Neural cell (in vitro differentiated cells): ENCODE measurements around the gene TTC21A. TPM values are rescaled to one million over a fixed set of nuclear protein-coding genes. Genes with fewer than 3 reads are reported as not detected.

Source experiments
- H2AFZ ChIP-seq: fragments of 200-600, 300-800 bp; sonication (generic), shearing (Covaris generic); 2 replicates; pipeline ENCODE4 v1.6.0; 2014; ENCODE audit warnings: low read depth, mild to moderate bottlenecking, antibody characterized with exemption, low read length, moderate library complexity
- H3F3A ChIP-seq: fragments of 200-600 bp; shearing (Covaris generic); 2 replicates; pipeline ENCODE4 v1.6.1; 2016; ENCODE audit warnings: mild to moderate bottlenecking, moderate library complexity, mixed read lengths, antibody characterized with exemption, low read length; ENCODE audit not compliant: insufficient read depth, poor library complexity, severe bottlenecking
- H3K27ac ChIP-seq: fragments of 200-600, 300-800 bp; sonication (generic), shearing (Covaris generic); 2 replicates; pipeline ENCODE4 v1.5.1; 2014; ENCODE audit warnings: mild to moderate bottlenecking, low read length, moderate library complexity
- H3K27me3 ChIP-seq: fragments of 300-800, 200-600 bp; sonication (generic), shearing (Covaris generic); 2 replicates; pipeline ENCODE4 v1.6.0; 2014; ENCODE audit warnings: mild to moderate bottlenecking, low read depth, low read length, moderate library complexity; ENCODE audit not compliant: insufficient read depth
- H3K36me3 ChIP-seq: fragments of 300-800, 200-600 bp; sonication (generic), shearing (Covaris generic); 2 replicates; pipeline ENCODE4 v1.5.1; 2014; ENCODE audit warnings: mild to moderate bottlenecking, antibody characterized with exemption, low read length, moderate library complexity; ENCODE audit not compliant: insufficient read depth
- H3K4me2 ChIP-seq: fragments of 300-800, 200-600 bp; sonication (generic), shearing (Covaris generic); 2 replicates; pipeline ENCODE4 v1.6.0; 2014; ENCODE audit warnings: mild to moderate bottlenecking, low read length
- H3K4me3 ChIP-seq: fragments of 300-800, 200-600 bp; sonication (generic), shearing (Covaris generic); 2 replicates; pipeline ENCODE4 v1.5.1; 2014; ENCODE audit warnings: mild to moderate bottlenecking, low read length, moderate library complexity
- H3K79me2 ChIP-seq: fragments of 200-600 bp; shearing (Covaris generic); replicated peaks from 2 replicates; pipeline ENCODE4 v1.6.0; 2014; ENCODE audit warnings: mild to moderate bottlenecking, low read length, moderate library complexity; ENCODE audit not compliant: insufficient read depth
- H3K9ac ChIP-seq: fragments of 300-800, 200-600 bp; sonication (generic), shearing (Covaris generic); 2 replicates; pipeline ENCODE4 v1.6.1; 2016; ENCODE audit warnings: mild to moderate bottlenecking, low read length, mixed read lengths
- H3K9me2 ChIP-seq: fragments of 200-600 bp; shearing (Covaris generic); 2 replicates; pipeline ENCODE4 v1.6.1; 2016; ENCODE audit warnings: mild to moderate bottlenecking, low read length, mixed read lengths; ENCODE audit not compliant: insufficient read depth
- H3K9me3 ChIP-seq: fragments of 200-600, 300-800 bp; sonication (generic), shearing (Covaris generic); 2 replicates; pipeline ENCODE4 v1.6.1; 2016; ENCODE audit warnings: mild to moderate bottlenecking, mixed run types, low read length, moderate library complexity, mixed read lengths
- H4K20me1 ChIP-seq: fragments of 200-600 bp; shearing (Covaris generic); 2 replicates; pipeline ENCODE4 v1.6.1; 2016; ENCODE audit warnings: mild to moderate bottlenecking, mixed run types; ENCODE audit not compliant: insufficient read depth
- EP300 ChIP-seq: fragments of 450-650 bp; conservative IDR thresholded peaks from 2 replicates; pipeline ENCODE4 v1.6.1; 2014; ENCODE audit warnings: antibody characterized with exemption, mild to moderate bottlenecking, moderate library complexity; ENCODE audit not compliant: poor library complexity, severe bottlenecking
- EZH2 ChIP-seq: fragments of 200-600, 300-800 bp; shearing (Covaris generic), sonication (generic); IDR thresholded peaks from 2 replicates; pipeline ENCODE4 v1.6.1; 2014; ENCODE audit warnings: antibody characterized with exemption, low read length, borderline replicate concordance, mild to moderate bottlenecking; ENCODE audit not compliant: insufficient read depth, poor library complexity, severe bottlenecking
- MXI1 ChIP-seq: fragments of 450-650 bp; conservative IDR thresholded peaks from 2 replicates; pipeline ENCODE4 v1.6.1; 2014; ENCODE audit warnings: antibody characterized with exemption, mild to moderate bottlenecking; ENCODE audit not compliant: poor library complexity, severe bottlenecking
- POLR2AphosphoS5 ChIP-seq: IDR thresholded peaks from 2 replicates; pipeline ENCODE4 v1.6.1; 2012
- RAD21 ChIP-seq: fragments of 450-650 bp; conservative IDR thresholded peaks from 2 replicates; pipeline ENCODE4 v1.6.1; 2014; ENCODE audit warnings: antibody characterized with exemption, mild to moderate bottlenecking, moderate library complexity
- SMC3 ChIP-seq: fragments of 450-650 bp; conservative IDR thresholded peaks from 2 replicates; pipeline ENCODE4 v1.6.1; 2014; ENCODE audit warnings: antibody characterized with exemption, mild to moderate bottlenecking, moderate library complexity; ENCODE audit not compliant: poor library complexity
- TAF1 ChIP-seq: IDR thresholded peaks from 2 replicates; pipeline ENCODE4 v1.6.1; 2012; ENCODE audit warnings: low read depth
- polyA plus RNA-seq: library from polyadenylated mRNA; depleted of rRNA; stranded (reverse); fragments of >200 nt; gene quantifications from 2 replicates; pipeline ENCODE4 v1.2.3, GENCODE V29; 2014
- TF ChIP-seq, protein P1 (sequence below): IDR thresholded peaks from 2 replicates; pipeline ENCODE4 v1.6.1; 2012; ENCODE audit warnings: borderline replicate concordance
- TF ChIP-seq, protein P2 (sequence below): fragments of 450-650 bp; IDR thresholded peaks from 2 replicates; pipeline ENCODE4 v1.5.1; 2014; ENCODE audit warnings: antibody characterized with exemption, mild to moderate bottlenecking, moderate library complexity; ENCODE audit not compliant: poor library complexity, severe bottlenecking

The TTC21A gene
- polyA plus RNA-seq, 1 donor from 2014 or later = 6.2 TPM

DNA sequence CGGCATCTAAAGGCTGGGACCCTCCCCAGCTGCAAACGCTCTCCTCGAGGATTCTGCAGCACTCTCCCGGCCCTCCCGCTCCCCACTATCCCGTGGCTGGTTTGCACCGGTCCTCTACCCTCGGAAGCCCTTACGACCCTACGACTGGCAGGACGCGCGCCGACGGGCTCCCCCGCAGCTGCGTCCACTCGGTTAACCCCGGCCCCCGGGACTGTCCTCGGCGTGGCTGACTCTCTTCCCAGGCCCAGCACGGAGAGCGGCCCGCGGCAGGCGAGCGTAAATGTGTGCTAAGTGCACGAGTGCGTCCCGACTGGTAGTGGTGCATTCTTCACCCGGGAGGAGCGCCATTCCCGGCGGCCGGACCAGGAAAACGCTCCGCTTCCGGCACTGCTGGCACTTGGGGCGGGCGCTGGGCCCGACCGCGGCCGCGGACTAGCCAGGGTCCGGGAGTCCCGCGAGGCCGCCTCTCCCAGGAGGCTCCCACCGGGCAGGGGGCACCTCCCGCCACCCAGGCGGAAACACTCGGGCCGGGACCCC, 561 bp upstream of the TTC21A start:
- H3K27ac ChIP-seq = peak overlapping the region; percentile 69
- no peaks in the 10 kb centered on the region for H4K20me1 ChIP-seq
- peaks cover 21% of the 10 kb centered on the region for H3K79me2 ChIP-seq
- TF ChIP-seq EP300 (no peak), RAD21 (no peak), EZH2 (no peak), MXI1 (no peak), TAF1 (no peak), POLR2AphosphoS5 (no peak), SMC3 (no peak)
- TF ChIP-seq, protein P1, sequence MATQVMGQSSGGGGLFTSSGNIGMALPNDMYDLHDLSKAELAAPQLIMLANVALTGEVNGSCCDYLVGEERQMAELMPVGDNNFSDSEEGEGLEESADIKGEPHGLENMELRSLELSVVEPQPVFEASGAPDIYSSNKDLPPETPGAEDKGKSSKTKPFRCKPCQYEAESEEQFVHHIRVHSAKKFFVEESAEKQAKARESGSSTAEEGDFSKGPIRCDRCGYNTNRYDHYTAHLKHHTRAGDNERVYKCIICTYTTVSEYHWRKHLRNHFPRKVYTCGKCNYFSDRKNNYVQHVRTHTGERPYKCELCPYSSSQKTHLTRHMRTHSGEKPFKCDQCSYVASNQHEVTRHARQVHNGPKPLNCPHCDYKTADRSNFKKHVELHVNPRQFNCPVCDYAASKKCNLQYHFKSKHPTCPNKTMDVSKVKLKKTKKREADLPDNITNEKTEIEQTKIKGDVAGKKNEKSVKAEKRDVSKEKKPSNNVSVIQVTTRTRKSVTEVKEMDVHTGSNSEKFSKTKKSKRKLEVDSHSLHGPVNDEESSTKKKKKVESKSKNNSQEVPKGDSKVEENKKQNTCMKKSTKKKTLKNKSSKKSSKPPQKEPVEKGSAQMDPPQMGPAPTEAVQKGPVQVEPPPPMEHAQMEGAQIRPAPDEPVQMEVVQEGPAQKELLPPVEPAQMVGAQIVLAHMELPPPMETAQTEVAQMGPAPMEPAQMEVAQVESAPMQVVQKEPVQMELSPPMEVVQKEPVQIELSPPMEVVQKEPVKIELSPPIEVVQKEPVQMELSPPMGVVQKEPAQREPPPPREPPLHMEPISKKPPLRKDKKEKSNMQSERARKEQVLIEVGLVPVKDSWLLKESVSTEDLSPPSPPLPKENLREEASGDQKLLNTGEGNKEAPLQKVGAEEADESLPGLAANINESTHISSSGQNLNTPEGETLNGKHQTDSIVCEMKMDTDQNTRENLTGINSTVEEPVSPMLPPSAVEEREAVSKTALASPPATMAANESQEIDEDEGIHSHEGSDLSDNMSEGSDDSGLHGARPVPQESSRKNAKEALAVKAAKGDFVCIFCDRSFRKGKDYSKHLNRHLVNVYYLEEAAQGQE = peak; percentile 29
- TF ChIP-seq, protein P2, sequence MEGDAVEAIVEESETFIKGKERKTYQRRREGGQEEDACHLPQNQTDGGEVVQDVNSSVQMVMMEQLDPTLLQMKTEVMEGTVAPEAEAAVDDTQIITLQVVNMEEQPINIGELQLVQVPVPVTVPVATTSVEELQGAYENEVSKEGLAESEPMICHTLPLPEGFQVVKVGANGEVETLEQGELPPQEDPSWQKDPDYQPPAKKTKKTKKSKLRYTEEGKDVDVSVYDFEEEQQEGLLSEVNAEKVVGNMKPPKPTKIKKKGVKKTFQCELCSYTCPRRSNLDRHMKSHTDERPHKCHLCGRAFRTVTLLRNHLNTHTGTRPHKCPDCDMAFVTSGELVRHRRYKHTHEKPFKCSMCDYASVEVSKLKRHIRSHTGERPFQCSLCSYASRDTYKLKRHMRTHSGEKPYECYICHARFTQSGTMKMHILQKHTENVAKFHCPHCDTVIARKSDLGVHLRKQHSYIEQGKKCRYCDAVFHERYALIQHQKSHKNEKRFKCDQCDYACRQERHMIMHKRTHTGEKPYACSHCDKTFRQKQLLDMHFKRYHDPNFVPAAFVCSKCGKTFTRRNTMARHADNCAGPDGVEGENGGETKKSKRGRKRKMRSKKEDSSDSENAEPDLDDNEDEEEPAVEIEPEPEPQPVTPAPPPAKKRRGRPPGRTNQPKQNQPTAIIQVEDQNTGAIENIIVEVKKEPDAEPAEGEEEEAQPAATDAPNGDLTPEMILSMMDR = peak; percentile 13
- peak overlapping the region; percentile 83 for H3K9ac ChIP-seq
- no peaks in the 10 kb centered on the region for H3K36me3 ChIP-seq
- H3F3A ChIP-seq = peaks cover 4% of the 10 kb centered on the region
- H3K9me3 ChIP-seq = no peaks in the 10 kb centered on the region
- no peaks in the 10 kb centered on the region for H3K9me2 ChIP-seq
- peak overlapping the region; percentile 99 for H3K4me3 ChIP-seq
- no peaks in the 10 kb centered on the region for H3K27me3 ChIP-seq
- H3K4me2 ChIP-seq = peak overlapping the region; percentile 82
- peak overlapping the region; percentile 94 for H2AFZ ChIP-seq

DNA sequence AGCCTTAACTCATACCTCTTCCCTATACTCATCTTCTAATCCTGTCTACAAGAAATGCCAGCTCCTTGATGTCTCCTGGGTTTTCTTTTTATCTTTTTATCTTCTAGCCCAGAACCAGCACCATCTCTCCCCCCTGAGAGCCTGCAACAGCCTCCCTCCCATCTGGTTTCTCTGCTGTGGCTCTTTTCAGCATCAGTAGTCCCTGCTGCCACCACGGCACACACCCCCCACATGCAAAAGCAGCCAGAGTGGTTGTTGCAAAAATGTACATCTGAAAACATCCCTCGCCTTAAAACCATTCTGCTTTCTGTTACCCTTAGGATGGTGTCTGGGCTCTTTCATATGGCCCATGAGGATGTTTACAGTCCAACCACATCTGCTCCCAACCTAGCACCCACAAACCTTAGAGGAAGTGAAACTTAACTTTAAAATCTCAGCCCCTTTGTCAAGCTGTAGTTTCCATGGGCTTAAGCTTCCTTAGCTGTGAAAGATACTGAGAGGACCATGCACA, 775 bp downstream of the TTC21A start:
- no peaks in the 10 kb centered on the region for H3K36me3 ChIP-seq
- no peaks in the 10 kb centered on the region for H3K9me3 ChIP-seq
- H3K27me3 ChIP-seq = no peaks in the 10 kb centered on the region
- no peaks in the 10 kb centered on the region for H3K9me2 ChIP-seq
- H3K4me2 ChIP-seq = peak overlapping the region; percentile 88
- H4K20me1 ChIP-seq = no peaks in the 10 kb centered on the region
- peaks cover 21% of the 10 kb centered on the region for H3K79me2 ChIP-seq
- peak overlapping the region; percentile 99 for H3K4me3 ChIP-seq
- H2AFZ ChIP-seq = peak overlapping the region; percentile 94
- peak overlapping the region; percentile 83 for H3K9ac ChIP-seq
- TF ChIP-seq MXI1 (no peak), EZH2 (no peak), EP300 (no peak), RAD21 (no peak), TAF1 (no peak), POLR2AphosphoS5 (no peak), SMC3 (no peak)
- TF ChIP-seq, protein P1 = no peak
- TF ChIP-seq, protein P2 = no peak
- peak overlapping the region; percentile 69 for H3K27ac ChIP-seq
- H3F3A ChIP-seq = peaks cover 4% of the 10 kb centered on the region
